Measurements from ENCODE around the gene ARPIN.

ARPIN gene

GRCh38 chr15:89864958-89865739, 47.6 kb downstream of the ARPIN start:
- no peak for TF ChIP-seq CTCF (IDR thresholded peaks at IDR 0.05)

GRCh38 chr15:89863918-89864317, 48.8 kb downstream of the ARPIN start:
- no peak for TF ChIP-seq CTCF (IDR thresholded peaks at IDR 0.05)

- TF ChIP-seq CTCF (IDR thresholded peaks at IDR 0.05) = no peak
These were observed 51.9 kb downstream of the ARPIN start for GRCh38 chr15:89860891-89861290.

- TF ChIP-seq CTCF (IDR thresholded peaks at IDR 0.05) = no peak
These were observed 52.3 kb downstream of the ARPIN start for GRCh38 chr15:89860431-89860830.

- TF ChIP-seq CTCF (IDR thresholded peaks at IDR 0.05) = no peak
These were observed 53.9 kb downstream of the ARPIN start for GRCh38 chr15:89858661-89859458.

- no peak for TF ChIP-seq CTCF (IDR thresholded peaks at IDR 0.05)
These were observed 55.1 kb downstream of the ARPIN start for GRCh38 chr15:89857673-89858072.

GRCh38 chr15:89855948-89856347, 56.8 kb downstream of the ARPIN start:
- TF ChIP-seq CTCF (IDR thresholded peaks at IDR 0.05) = no peak

Data from LNCAP (cell line).